Activated CD4-positive, alpha-beta T cell treated with anti-CD3 and anti-CD28 coated beads, Interleukin-2, amount 50 U/mL, for 4 hours (primary cell): ENCODE data around the gene REPS1.
"Not testable (repeated sequence)": the region's sequence is repeated elsewhere in the genome, so short reads cannot be mapped to it uniquely, and the experiment has no call there.

Experiments
- DNase-seq, 2 experiments: peaks; one replicate each; pipeline ENCODE4 v3.0.0-alpha.2; 2020

REPS1 gene

GRCh38 chr6:138999949-139000725, 12.1 kb upstream of the REPS1 start:
- no peak for DNase-seq

- DNase-seq = no peak
Observed at GRCh38 chr6:138997136-138997535, 9.1 kb upstream of the REPS1 start.

DNA sequence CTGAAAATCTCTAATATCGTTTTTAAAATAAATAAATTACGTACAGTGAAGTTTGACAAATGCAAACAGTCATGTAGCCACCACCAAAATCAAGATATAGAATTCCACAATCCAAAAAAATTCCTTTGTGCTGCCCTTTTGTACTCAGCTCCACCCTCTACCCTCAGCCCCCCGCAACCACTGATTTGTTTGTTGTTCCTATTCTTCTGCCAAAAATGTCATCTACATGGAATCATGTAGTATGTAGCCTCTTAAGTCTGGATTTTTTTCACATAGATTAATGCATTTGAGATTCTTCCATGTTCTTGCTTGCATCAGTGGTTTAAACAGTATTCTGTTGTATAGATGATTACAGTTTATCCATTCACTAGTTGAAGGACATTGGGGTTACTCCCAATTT, 8.5 kb upstream of the REPS1 start:
- DNase-seq = no peak

DNA sequence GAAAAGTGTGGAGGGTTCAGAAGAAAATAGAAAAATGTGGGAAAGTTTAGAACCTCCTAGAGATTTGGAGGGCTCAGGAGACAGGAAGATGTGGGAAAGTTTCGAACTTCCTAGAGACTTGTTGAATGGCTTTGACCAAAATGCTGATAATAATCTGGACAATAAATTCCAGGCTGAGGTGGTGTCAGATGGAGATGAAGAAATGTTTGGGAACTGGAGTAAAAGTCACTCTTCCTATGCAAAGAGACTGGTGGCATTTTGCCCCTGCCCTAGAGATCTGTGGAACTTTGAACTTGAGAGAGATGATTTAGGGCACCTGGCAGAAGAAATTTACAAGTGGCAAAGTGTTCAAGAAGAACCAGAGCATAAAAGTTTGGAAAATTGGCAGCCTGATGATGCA, 5.4 kb upstream of the REPS1 start:
- DNase-seq = not testable (repeated sequence)

- not testable (repeated sequence) for DNase-seq
Observed at GRCh38 chr6:138992965-138993364, 4.9 kb upstream of the REPS1 start.

GRCh38 chr6:138991206-138991605, 3.2 kb upstream of the REPS1 start:
- DNase-seq = no peak

GRCh38 chr6:138989098-138989983, 1.3 kb upstream of the REPS1 start:
- no peak for DNase-seq

- peak in 1 of 2 experiments; percentile 1 for DNase-seq
Observed at GRCh38 chr6:138988469-138988834, 399 bp upstream of the REPS1 start.

GRCh38 chr6:138987080-138987642, 892 bp downstream of the REPS1 start:
- peak in 1 of 2 experiments; percentile 14 for DNase-seq

GRCh38 chr6:138986578-138986977, 1.5 kb downstream of the REPS1 start:
- no peak for DNase-seq

DNA sequence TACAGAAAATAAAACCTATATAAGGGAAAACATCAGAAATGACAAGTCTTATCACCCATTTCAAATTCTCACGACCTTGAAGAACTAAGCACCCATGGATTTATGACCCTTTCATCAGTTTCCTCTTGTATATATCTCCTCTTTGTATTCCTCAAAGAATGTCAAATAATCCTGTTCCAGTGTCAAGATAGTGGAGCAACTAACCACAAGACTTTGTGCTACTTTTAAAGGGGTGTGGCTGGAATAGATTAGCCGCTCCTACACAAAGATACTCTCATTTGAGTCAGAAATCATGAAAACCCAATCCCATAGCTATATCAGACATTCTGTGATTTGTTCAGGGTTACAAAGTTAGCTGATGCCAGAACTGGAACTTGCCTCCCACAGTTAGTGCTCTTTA, 6.6 kb downstream of the REPS1 start:
- no peak for DNase-seq

GRCh38 chr6:138979813-138980668, 8.0 kb downstream of the REPS1 start:
- DNase-seq = no peak

GRCh38 chr6:138979365-138979764, 8.7 kb downstream of the REPS1 start:
- DNase-seq = no peak

DNA sequence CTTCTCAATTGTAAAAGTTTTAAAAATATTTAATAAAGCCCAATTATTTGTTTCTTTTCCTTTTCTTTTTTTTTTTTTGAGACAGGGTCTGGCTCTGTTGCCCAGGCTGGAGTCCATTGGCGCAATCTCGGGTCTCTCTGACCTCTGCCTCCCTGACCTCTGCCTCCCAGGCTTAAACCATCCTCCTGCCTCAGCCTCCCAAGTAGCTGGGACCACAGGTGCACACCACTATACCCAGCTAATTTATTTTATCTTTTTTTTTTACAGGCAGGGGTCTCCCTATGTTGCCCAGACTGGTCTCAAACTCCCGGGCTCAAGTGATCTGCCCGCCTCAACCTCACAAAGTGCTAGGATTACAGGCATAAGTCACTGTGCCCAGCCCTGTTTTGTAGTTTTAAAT, 9.8 kb downstream of the REPS1 start:
- DNase-seq = no peak

DNA sequence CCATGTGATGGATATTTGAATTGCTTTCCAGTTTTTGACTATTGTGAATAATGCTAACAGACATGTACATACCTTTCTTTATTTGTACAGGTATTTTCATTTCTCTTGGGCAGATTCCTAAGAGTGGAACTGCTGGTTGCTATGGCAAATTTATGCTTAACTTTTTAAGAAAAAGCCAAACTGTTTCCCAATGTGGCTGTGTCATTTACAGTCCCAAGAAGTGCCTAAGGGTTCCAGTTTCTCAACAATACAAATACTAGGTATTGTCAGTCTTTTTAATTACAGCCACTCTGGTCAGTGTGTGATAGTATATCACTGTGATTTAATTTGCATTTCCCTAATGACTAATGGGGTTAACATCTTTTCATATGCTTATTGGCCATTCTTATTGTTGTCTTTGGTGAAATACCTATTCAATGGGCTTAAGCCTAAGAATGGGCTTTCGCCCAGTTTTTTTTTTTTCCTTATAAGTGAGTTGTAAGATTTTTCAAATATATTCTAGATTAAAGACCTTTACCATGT, 10.3 kb downstream of the REPS1 start:
- no peak for DNase-seq

DNA sequence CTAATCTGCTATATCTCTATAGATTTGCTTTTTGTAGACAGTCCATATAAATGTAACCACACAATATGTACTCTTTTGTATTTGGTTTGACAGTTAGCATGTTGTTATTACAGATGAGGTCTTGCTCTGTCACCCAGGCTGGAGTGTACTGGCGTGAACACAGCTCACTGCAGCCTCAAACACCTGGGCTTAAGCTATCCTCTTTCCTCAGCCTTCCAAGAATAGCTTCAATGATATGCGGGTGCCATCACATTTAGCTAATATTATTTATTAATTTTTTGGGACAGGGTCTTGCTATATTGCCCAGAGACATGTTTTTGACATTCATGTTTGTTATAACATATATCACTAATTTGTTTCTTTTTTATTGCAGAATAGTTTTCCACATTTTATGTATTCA, 10.8 kb downstream of the REPS1 start:
- no peak for DNase-seq

DNA sequence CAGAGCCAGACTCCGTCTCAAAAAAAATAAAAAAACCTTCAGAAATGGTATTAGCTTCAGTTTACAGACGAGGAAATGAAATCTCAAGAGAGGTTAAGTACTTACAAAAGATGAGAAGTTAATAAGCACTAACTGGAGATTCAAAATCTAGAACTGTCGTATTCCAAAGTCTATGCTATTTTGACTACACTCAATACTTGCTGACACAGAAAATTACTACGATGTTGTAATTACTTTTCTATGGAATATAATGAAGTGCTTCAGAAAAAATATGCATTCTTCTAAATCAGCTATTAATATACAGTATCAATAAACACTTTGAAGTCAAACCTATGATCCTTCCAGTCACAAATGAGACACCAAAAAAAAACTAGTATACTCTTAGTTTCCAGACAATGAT, 12.2 kb downstream of the REPS1 start:
- DNase-seq = no peak

DNA sequence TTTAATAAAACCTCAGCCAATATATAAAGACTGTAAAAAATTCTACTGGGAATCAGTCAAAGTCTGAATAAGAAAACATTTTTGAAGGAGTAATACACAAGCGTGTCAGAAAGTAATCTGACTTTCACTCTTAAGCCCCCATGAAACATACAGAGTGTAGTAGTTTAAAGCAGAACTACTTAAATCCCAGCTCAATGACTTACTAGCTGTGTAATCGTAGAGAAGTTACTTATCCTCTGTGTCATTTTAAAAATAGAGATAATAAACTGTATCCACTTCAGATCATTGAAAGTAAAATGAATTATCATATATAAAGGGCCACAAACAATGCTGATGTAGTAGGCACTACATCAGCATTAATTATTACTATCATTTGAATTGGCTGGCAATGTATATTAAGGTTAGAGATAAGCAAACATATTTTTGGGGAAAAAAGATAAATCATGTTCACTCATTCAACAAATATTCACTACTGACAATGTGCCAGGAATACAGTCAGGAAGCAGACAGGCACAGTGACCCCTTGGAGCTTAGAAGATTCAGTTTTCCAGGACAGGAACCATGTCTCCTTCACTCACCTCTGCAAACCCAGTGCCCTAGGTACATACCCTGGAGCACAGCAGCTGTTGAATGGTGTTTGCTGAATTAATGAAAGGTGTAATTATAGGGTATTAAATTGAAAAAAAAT, 14.4 kb downstream of the REPS1 start:
- no peak for DNase-seq

- DNase-seq = no peak
Observed at GRCh38 chr6:138972226-138972665, 15.8 kb downstream of the REPS1 start.

GRCh38 chr6:138971601-138972000, 16.5 kb downstream of the REPS1 start:
- DNase-seq = no peak

- DNase-seq = no peak
Observed at GRCh38 chr6:138970856-138971425, 17.1 kb downstream of the REPS1 start.

DNA sequence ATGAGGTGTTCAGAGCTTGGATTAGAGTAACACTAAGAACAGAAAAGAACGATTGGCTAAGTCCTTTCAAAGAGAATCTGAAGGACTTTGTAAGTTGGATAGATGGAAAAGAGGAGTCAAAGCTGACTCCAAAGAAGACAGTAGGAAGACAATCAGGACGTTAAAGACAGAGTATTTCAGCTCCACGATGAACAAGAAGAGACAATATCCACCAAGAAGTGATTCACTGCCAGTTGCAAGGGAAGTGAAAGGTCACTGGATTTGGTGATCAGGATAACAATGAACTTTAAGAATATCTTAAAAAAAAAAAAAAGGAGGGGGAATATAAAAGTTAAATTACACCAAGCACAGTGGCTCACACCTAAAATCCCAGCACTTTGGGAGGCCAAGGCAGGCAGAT, 17.9 kb downstream of the REPS1 start:
- no peak for DNase-seq
